MM.1S (cell line): ENCODE measurements around the gene PIAS4.

Source experiments
- DNase-seq: peaks from one replicate; pipeline ENCODE4 v3.0.0-alpha.2; 2015
- H2AFZ ChIP-seq: fragments of 300-600 bp; sonication (generic); 2 replicates; pipeline ENCODE4 v1.6.0; 2016; ENCODE audit warnings: antibody characterized with exemption, low read length
- H3F3A ChIP-seq: fragments of 300-600 bp; sonication (generic); 2 replicates; pipeline ENCODE4 v1.6.1; 2016; ENCODE audit warnings: mild to moderate bottlenecking, antibody characterized with exemption, low read length, moderate library complexity, mixed read lengths; ENCODE audit not compliant: insufficient read depth
- H3K27ac ChIP-seq: fragments of 300-600 bp; sonication (generic); 2 replicates; pipeline ENCODE4 v1.5.1; 2016; ENCODE audit warnings: mild to moderate bottlenecking, low read length
- H3K27me3 ChIP-seq: fragments of 300-600 bp; sonication (generic); replicated peaks from 2 replicates; pipeline ENCODE4 v1.6.0; 2016; ENCODE audit warnings: low read length; ENCODE audit not compliant: insufficient read depth
- H3K36me3 ChIP-seq: fragments of 300-600 bp; sonication (generic); replicated peaks from 2 replicates; pipeline ENCODE4 v1.6.1; 2016; ENCODE audit warnings: mild to moderate bottlenecking, low read length, mixed read lengths; ENCODE audit not compliant: insufficient read depth
- H3K4me1 ChIP-seq: fragments of 300-600 bp; sonication (generic); 2 replicates; pipeline ENCODE4 v1.6.1; 2016; ENCODE audit warnings: low read length, mixed read lengths
- H3K4me2 ChIP-seq: fragments of 300-600 bp; sonication (generic); 2 replicates; pipeline ENCODE4 v1.6.0; 2016; ENCODE audit warnings: low read depth, low read length
- H3K4me3 ChIP-seq: fragments of 300-600 bp; sonication (generic); 2 replicates; pipeline ENCODE4 v1.5.1; 2016; ENCODE audit warnings: low read length, mixed read lengths
- H3K79me2 ChIP-seq: fragments of 300-600 bp; sonication (generic); 2 replicates; pipeline ENCODE4 v1.6.1; 2016; ENCODE audit warnings: mixed run types, low read length, mixed read lengths
- H3K9ac ChIP-seq: fragments of 300-600 bp; sonication (generic); 2 replicates; pipeline ENCODE4 v1.6.1; 2016; ENCODE audit warnings: low read length, mixed read lengths
- H3K9me2 ChIP-seq: fragments of 300-600 bp; sonication (generic); replicated peaks from 2 replicates; pipeline ENCODE4 v1.6.1; 2016; ENCODE audit warnings: mild to moderate bottlenecking, low read length, mixed read lengths; ENCODE audit not compliant: insufficient read depth
- H3K9me3 ChIP-seq: fragments of 300-600 bp; sonication (generic); replicated peaks from 2 replicates; pipeline ENCODE4 v1.6.1; 2016; ENCODE audit warnings: mild to moderate bottlenecking, low read length, mixed read lengths; ENCODE audit not compliant: insufficient read depth
- H4K20me1 ChIP-seq: fragments of 300-600 bp; sonication (generic); 2 replicates; pipeline ENCODE4 v1.6.1; 2016; ENCODE audit warnings: mild to moderate bottlenecking, low read length, moderate library complexity, mixed read lengths; ENCODE audit not compliant: insufficient read depth
- CTCF ChIP-seq: fragments of 300-600 bp; sonication (generic); IDR thresholded peaks from 2 replicates; pipeline ENCODE4 v1.5.1; 2016; ENCODE audit warnings: antibody characterized with exemption, low read length, mixed read lengths
- EZH2 ChIP-seq: fragments of 300-600 bp; sonication (generic); optimal IDR thresholded peaks from 2 replicates; pipeline ENCODE3; 2017; ENCODE audit warnings: low read depth, mild to moderate bottlenecking, antibody characterized with exemption, low read length, mixed read lengths
- EZH2phosphoT487 ChIP-seq: fragments of 300-600 bp; sonication (generic); IDR thresholded peaks from 2 replicates; pipeline ENCODE4 v1.6.1; 2018; ENCODE audit warnings: antibody characterized with exemption, low read length

The PIAS4 gene

GRCh38 chr19:3969435-3970312, 37.9 kb upstream of the PIAS4 start:
- TF ChIP-seq EZH2phosphoT487, result no peak
- no peak for TF ChIP-seq CTCF
- no peak for TF ChIP-seq EZH2
- Histone ChIP-seq H3F3A (peaks cover 16% of the 10 kb centered on the region), H4K20me1 (no peaks in the 10 kb centered on the region), H3K27ac (no peak overlapping the region), H3K27me3 (no peaks in the 10 kb centered on the region), H3K4me1 (0 out of 2 replicates have a peak, but pooled peaks cover 4% of the 10 kb centered on the region), H3K36me3 (no peaks in the 10 kb centered on the region), H3K9me3 (no peaks in the 10 kb centered on the region), H3K4me2 (peak overlapping the region; percentile 62), H3K4me3 (peak overlapping the region; percentile 100), H3K9me2 (no peaks in the 10 kb centered on the region), H3K79me2 (peaks cover 45% of the 10 kb centered on the region), H3K9ac (peak overlapping the region; percentile 90; the same call in 1 of the 2 replicates), H2AFZ (no peak overlapping the region)
- DNase-seq, result peak; percentile 5

GRCh38 chr19:3970313-3970807, 37.2 kb upstream of the PIAS4 start:
- Histone ChIP-seq H3K4me1 (0 out of 2 replicates have a peak, but pooled peaks cover 4% of the 10 kb centered on the region), H3K36me3 (peaks cover 3% of the 10 kb centered on the region; the same call in 1 of the 2 replicates), H2AFZ (peak overlapping the region; percentile 91), H3K9me3 (no peaks in the 10 kb centered on the region), H3K27me3 (no peaks in the 10 kb centered on the region), H3K4me2 (peak overlapping the region; percentile 62), H3K9ac (peak overlapping the region; percentile 90), H3K27ac (no peak overlapping the region), H4K20me1 (peaks cover 4% of the 10 kb centered on the region; the same call in 1 of the 2 replicates), H3K9me2 (no peaks in the 10 kb centered on the region), H3K79me2 (peaks cover 47% of the 10 kb centered on the region), H3F3A (peaks cover 20% of the 10 kb centered on the region), H3K4me3 (peak overlapping the region; percentile 100)
- DNase-seq, result no peak
- TF ChIP-seq CTCF (no peak), EZH2 (no peak), EZH2phosphoT487 (no peak)

GRCh38 chr19:3970808-3971598, 36.5 kb upstream of the PIAS4 start, which contains the start of gene DAPK3:
Gene DAPK3, minus strand, starts transcription at chr19:3971099. Its CDS starts 1,364 bp downstream, at chr19:3969735.
- Histone ChIP-seq H4K20me1 (peaks cover 9% of the 10 kb centered on the region), H3K9me2 (no peaks in the 10 kb centered on the region), H3K27me3 (no peaks in the 10 kb centered on the region), H3K4me2 (peak within 1 kb of the TSS; percentile 63), H3K36me3 (peaks cover 10% of the 10 kb centered on the region), H3F3A (peaks cover 27% of the 10 kb centered on the region), H3K9ac (peak within 1 kb of the TSS; percentile 90), H3K79me2 (peaks cover 53% of the 10 kb centered on the region), H2AFZ (peak within 1 kb of the TSS; percentile 91), H3K27ac (peak within 1 kb of the TSS; percentile 7; the same call in 1 of the 2 replicates), H3K4me1 (0 out of 2 replicates have a peak, but pooled peaks cover 4% of the 10 kb centered on the region), H3K4me3 (peak within 1 kb of the TSS; percentile 100), H3K9me3 (no peaks in the 10 kb centered on the region)
- peak; percentile 100 for DNase-seq
- no peak for TF ChIP-seq EZH2
- no peak for TF ChIP-seq EZH2phosphoT487
- no peak for TF ChIP-seq CTCF
